Dermis blood vessel endothelial cell (primary cell): ENCODE data around the gene SELENOS. TPM values are rescaled to one million over a fixed set of nuclear protein-coding genes. Genes with fewer than 3 reads are reported as not detected.

Experiments
- total RNA-seq: library from RNA; depleted of rRNA; stranded (reverse); fragments of >200 nt; gene quantifications from 2 replicates; pipeline ENCODE4 v1.2.3, GENCODE V29; 2014

SELENOS gene
- total RNA-seq, 1 donor from 2014 or later = 82.7 TPM

Other genes starting within 250 kb of the SELENOS start
- gene CHSY1, start 25.4 kb downstream of the SELENOS start, total RNA-seq = 47.7 and 49.0 TPM in 2 replicates
- gene SNRPA1, start 17.8 kb upstream of the SELENOS start, total RNA-seq = 13.3 and 22.9 TPM in 2 replicates
- 24.0 and 24.8 TPM in 2 replicates for gene PCSK6, start 212.2 kb upstream of the SELENOS start, total RNA-seq